ENCODE measurements around the gene NUDT8. TPM values are rescaled to one million over a fixed set of nuclear protein-coding genes. Genes with fewer than 3 reads are reported as not detected.

NUDT8 gene
- total RNA-seq, 1 donor from 2014 or later, result 12.6 TPM

GRCh38 chr11:67646535-67647336 is 17.0 kb upstream of the NUDT8 start:
- no peak overlapping the region for H3K4me3 Mint-ChIP-seq (ENCODE audit: unreplicated experiment)
- H3K27ac Mint-ChIP-seq (ENCODE audit: unreplicated experiment), result no peak overlapping the region
- peaks cover 11% of the 10 kb centered on the region for H3K27me3 Mint-ChIP-seq (ENCODE audit: low read depth)
- no peak for DNase-seq (ENCODE audit: low spot score)
- H3K9me3 Mint-ChIP-seq (ENCODE audit: low read depth), result peaks cover 3% of the 10 kb centered on the region
- H3K4me1 Mint-ChIP-seq (ENCODE audit: low read depth), result no peaks in the 10 kb centered on the region
- H3K36me3 Mint-ChIP-seq (ENCODE audit: low read depth), result no peaks in the 10 kb centered on the region
- no peak for TF ChIP-seq CTCF (IDR thresholded peaks at IDR 0.05)

GRCh38 chr11:67645521-67646461 is 16.1 kb upstream of the NUDT8 start:
- H3K27ac Mint-ChIP-seq (ENCODE audit: unreplicated experiment), result no peak overlapping the region
- TF ChIP-seq CTCF (IDR thresholded peaks at IDR 0.05), result no peak
- H3K36me3 Mint-ChIP-seq (ENCODE audit: low read depth), result no peaks in the 10 kb centered on the region
- no peak for DNase-seq (ENCODE audit: low spot score)
- H3K9me3 Mint-ChIP-seq (ENCODE audit: low read depth), result peaks cover 3% of the 10 kb centered on the region
- peaks cover 11% of the 10 kb centered on the region for H3K27me3 Mint-ChIP-seq (ENCODE audit: low read depth)
- no peaks in the 10 kb centered on the region for H3K4me1 Mint-ChIP-seq (ENCODE audit: low read depth)
- H3K4me3 Mint-ChIP-seq (ENCODE audit: unreplicated experiment), result no peak overlapping the region

GRCh38 chr11:67644472-67645418 is 15.0 kb upstream of the NUDT8 start:
- H3K27ac Mint-ChIP-seq (ENCODE audit: unreplicated experiment), result no peak overlapping the region
- no peak overlapping the region for H3K4me3 Mint-ChIP-seq (ENCODE audit: unreplicated experiment)
- H3K27me3 Mint-ChIP-seq (ENCODE audit: low read depth), result peaks cover 15% of the 10 kb centered on the region
- TF ChIP-seq CTCF (IDR thresholded peaks at IDR 0.05), result no peak
- no peak for DNase-seq (ENCODE audit: low spot score)
- peaks cover 3% of the 10 kb centered on the region for H3K9me3 Mint-ChIP-seq (ENCODE audit: low read depth)
- no peaks in the 10 kb centered on the region for H3K4me1 Mint-ChIP-seq (ENCODE audit: low read depth)
- no peaks in the 10 kb centered on the region for H3K36me3 Mint-ChIP-seq (ENCODE audit: low read depth)

GRCh38 chr11:67644042-67644441 is 14.3 kb upstream of the NUDT8 start:
- no peak overlapping the region for H3K27ac Mint-ChIP-seq (ENCODE audit: unreplicated experiment)
- H3K27me3 Mint-ChIP-seq (ENCODE audit: low read depth), result peaks cover 15% of the 10 kb centered on the region
- TF ChIP-seq CTCF (IDR thresholded peaks at IDR 0.05), result peak; percentile 43
- peaks cover 3% of the 10 kb centered on the region for H3K9me3 Mint-ChIP-seq (ENCODE audit: low read depth)
- DNase-seq (ENCODE audit: low spot score), result no peak
- H3K4me3 Mint-ChIP-seq (ENCODE audit: unreplicated experiment), result no peak overlapping the region
- no peaks in the 10 kb centered on the region for H3K4me1 Mint-ChIP-seq (ENCODE audit: low read depth)
- no peaks in the 10 kb centered on the region for H3K36me3 Mint-ChIP-seq (ENCODE audit: low read depth)

All from chondrocyte (in vitro differentiated cells).